Prostate gland (tissue), 2 donors: ENCODE data around the gene KATNB1. TPM values are rescaled to one million over a fixed set of nuclear protein-coding genes. Genes with fewer than 3 reads are reported as not detected.

ENCODE experiments used
- DNase-seq: peaks from one replicate; pipeline ENCODE4 v3.0.0-alpha.2; 2019; ENCODE audit warnings: low spot score
- H3K27ac ChIP-seq, 2 donors: fragments of 200-600 bp; sonication (generic); 2 replicates each; pipeline ENCODE4 v1.5.1; 2017 to 2019
- H3K27me3 ChIP-seq: fragments of 200-600 bp; sonication (generic); replicated peaks from 2 replicates; pipeline ENCODE4 v1.5.1; 2019; ENCODE audit not compliant: insufficient read depth
- H3K36me3 ChIP-seq, 2 donors: fragments of 200-600 bp; sonication (generic); 1 replicate in 1 of 2; 2 replicates in 1 of 2; pipeline versions ENCODE4 v1.5.1 to v1.8.1; 2017 to 2019
- H3K4me1 ChIP-seq: fragments of 200-600 bp; sonication (generic); replicated peaks from 2 replicates; pipeline ENCODE4 v1.5.1; 2019
- H3K4me3 ChIP-seq, 2 donors: fragments of 200-600 bp; sonication (generic); 2 replicates each; pipeline ENCODE4 v1.5.1; 2017 to 2019
- H3K9me3 ChIP-seq: fragments of 200-600 bp; sonication (generic); 2 replicates; pipeline ENCODE4 v1.5.1; 2017
- CTCF ChIP-seq, 4 experiments: fragments of 200-600 bp in 2 of 4; fragments of 450-650 bp in 2 of 4; sonication (generic) in 2 of 4; IDR thresholded peaks; 1 replicate in 3 of 4; 2 replicates in 1 of 4; pipeline ENCODE4 v1.5.1; 2016 to 2019; ENCODE audit warnings: antibody characterized with exemption in 4 of 4, mild to moderate bottlenecking in 2 of 4, moderate library complexity in 2 of 4
- POLR2A ChIP-seq: fragments of 450-650 bp; IDR thresholded peaks from one replicate; pipeline ENCODE4 v1.6.1; 2016; ENCODE audit warnings: antibody characterized with exemption, mild to moderate bottlenecking
- POLR2AphosphoS5 ChIP-seq: sonication (generic); formaldehyde crosslinking; IDR thresholded peaks from one replicate; pipeline ENCODE4 v1.6.1; 2017; ENCODE audit warnings: antibody characterized with exemption
- WGBS: methylation state at CpG from one replicate; pipeline ENCODE4 v1.1.5; 2018; 5-methylcytosine and 5-hydroxymethylcytosine counted together
- intact Hi-C: fragments of 100-400 bp; cut with DNase I; formaldehyde crosslinking; loops from one replicate; pipeline ENCODE4 v1.14.2; 2022
- microRNA-seq: library from miRNA; unstranded; fragments of <30 nt; microRNA quantifications from one replicate; pipeline ENCODE4, GENCODE V29; 2016
- small RNA-seq, 2 donors: library from RNA; depleted of rRNA; stranded (forward); fragments of <200 nt; gene quantifications; one replicate each; pipeline ENCODE3, GENCODE V24; 2016
- total RNA-seq, 2 donors: library from RNA; depleted of rRNA; stranded (reverse); fragments of >200 nt; gene quantifications; one replicate each; pipeline ENCODE4 v1.1.0, GENCODE V29; 2016

Gene KATNB1
- total RNA-seq, 2 donors from 2014 or later: 22.7 to 30.2 TPM

DNA sequence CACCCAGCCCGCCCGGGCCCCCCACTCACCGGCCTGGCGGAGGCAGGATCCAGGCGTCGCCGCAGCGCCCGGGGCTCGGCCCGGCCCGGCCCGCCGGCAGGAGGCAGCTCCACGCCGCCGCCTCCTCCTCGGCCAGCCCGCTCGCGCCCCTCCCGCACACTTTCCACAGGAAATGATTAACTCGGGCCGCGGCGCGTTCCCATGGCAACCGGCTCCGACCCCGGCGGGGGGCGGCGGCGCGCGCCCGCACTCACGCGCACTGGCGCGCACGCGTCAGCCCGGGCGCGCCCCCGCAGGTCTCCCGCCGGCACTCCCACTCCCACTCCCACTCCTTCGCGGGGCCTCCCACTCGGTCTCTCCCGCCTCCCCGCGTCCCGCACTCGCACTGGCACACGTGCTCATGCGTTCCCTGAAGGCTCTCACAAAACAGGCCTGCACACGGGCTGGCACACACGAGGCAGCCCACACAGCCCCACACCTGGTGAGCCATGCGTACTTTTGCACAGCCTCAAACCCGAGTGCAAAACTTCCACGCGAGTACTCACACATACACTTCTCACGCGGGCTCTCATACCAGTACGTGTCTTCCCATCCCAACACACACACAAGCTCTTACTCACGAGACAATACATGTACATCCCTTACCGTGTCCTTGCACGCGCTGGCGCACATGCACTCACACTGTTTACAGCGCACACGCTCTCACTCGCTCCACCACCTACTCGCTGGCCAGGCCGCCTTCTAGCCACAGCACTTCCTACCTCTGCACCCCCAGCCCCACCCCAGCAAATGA, 67.0 kb downstream of the KATNB1 start, which contains the start of gene KIFC3:
Gene KIFC3, minus strand, starts transcription at position 151 of the 793 bp plus-strand sequence. CDS start 4,248 bp downstream, outside the sequence.
- no peaks in the 10 kb centered on the region for H3K27me3 ChIP-seq
- TF ChIP-seq POLR2A: no peak
- peak in 2 of 4 experiments; percentile 27 to 55 for TF ChIP-seq CTCF (IDR thresholded peaks at IDR 0.05)
- peak within 1 kb of the TSS; percentile 43 to 47 for H3K4me3 ChIP-seq
- 10% methylated on average over 59 of the region's 78 CpGs for WGBS
- peak; percentile 52 for DNase-seq
- no peaks in the 10 kb centered on the region for H3K4me1 ChIP-seq
- H3K36me3 ChIP-seq: no peaks in the 10 kb centered on the region
- intact Hi-C loops: loop anchor here (5.0 kb wide), 2 partner anchors 45 to 60 kb away; no protein-coding TSS in a partner anchor
- H3K9me3 ChIP-seq: no peaks in the 10 kb centered on the region
- peak within 1 kb of the TSS; percentile 75 to 77 for H3K27ac ChIP-seq

DNA sequence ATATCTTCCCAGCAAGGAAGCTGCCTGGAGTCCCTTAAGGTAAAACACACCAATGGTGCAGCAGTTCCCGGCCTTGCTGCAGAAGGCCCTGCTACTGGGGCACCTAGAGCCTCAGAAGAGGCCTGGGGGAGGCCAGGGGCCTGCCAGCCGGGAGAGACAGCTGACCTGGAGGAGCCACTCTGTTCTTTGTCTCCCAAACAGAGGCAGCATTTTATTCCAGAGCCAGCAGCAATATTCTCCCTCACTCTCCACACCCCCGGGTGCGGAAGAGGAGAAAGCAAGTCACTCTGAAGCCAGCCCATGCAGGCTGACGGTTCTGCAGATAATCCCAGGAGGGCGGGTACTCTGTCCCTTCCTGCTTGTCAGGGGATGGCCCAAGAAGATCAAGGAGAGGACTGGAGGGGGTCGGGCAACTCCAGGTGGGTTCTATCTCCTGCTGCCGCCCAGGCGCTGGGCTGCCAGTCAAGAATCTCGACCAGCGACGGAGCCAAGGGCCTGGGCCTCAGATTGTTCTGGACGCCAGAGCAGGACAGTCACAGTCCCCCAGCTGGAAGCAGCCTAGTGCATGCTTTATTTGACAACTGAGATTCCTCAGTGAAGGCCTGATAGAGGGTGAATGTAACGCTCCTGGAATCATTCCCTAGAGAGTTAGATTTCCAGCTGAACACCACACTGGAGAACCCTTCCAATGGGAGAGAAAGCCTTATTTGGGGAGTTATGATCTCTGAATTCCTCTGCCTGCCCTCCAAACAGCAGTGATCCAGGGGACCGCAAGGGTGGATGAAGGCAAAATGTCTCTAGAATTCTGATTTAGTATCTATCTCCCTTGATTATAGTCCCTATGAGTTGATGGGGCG, 67.8 kb downstream of the KATNB1 start:
- Histone ChIP-seq H3K4me3 (no peak overlapping the region), H3K4me1 (no peaks in the 10 kb centered on the region), H3K9me3 (no peaks in the 10 kb centered on the region), H3K27ac (peak overlapping the region; percentile 44 to 77), H3K27me3 (no peaks in the 10 kb centered on the region), H3K36me3 (no peaks in the 10 kb centered on the region)
- intact Hi-C loops: loop anchor here (5.0 kb wide), 2 partner anchors 46 to 59 kb away; no protein-coding TSS in a partner anchor
- WGBS: 52% methylated on average over 16 of the region's 16 CpGs
- no peak for TF ChIP-seq CTCF (IDR thresholded peaks at IDR 0.05)
- TF ChIP-seq POLR2AphosphoS5: no peak
- TF ChIP-seq POLR2A: no peak
- no peak for DNase-seq

- no peaks in the 10 kb centered on the region for H3K4me1 ChIP-seq
- 62% methylated on average over 5 of the region's 5 CpGs for WGBS
- peak overlapping the region; percentile 44 to 77 for H3K27ac ChIP-seq
- H3K9me3 ChIP-seq: no peaks in the 10 kb centered on the region
- no peaks in the 10 kb centered on the region for H3K36me3 ChIP-seq
- no peak for TF ChIP-seq POLR2AphosphoS5
- no peak for TF ChIP-seq CTCF (IDR thresholded peaks at IDR 0.05)
- TF ChIP-seq POLR2A: no peak
- H3K27me3 ChIP-seq: no peaks in the 10 kb centered on the region
- intact Hi-C loops: loop anchor here (5.0 kb wide), 2 partner anchors 47 to 58 kb away; no protein-coding TSS in a partner anchor
- no peak for DNase-seq
- no peak overlapping the region for H3K4me3 ChIP-seq
Observed at GRCh38 chr16:57804111-57804837, 68.7 kb downstream of the KATNB1 start.

DNA sequence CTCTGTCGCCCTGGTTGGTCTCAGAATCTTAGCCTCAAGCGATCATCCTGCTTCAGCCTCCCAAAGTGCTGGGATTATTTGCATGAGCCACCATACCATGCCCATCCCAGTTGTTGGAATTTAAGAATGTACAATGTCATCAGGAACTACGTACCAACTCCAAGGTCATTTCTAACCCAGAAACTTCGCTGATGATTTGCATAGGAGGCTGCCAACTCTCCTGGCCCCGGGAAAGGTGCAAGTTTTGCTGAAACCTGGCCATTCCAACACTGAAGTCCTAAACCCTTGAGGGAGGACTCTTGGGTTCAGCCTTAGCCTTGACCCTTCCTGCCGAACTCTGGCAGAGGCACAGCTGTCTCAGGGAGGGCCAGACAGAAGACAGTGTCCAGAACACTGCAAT, 69.6 kb downstream of the KATNB1 start:
- Histone ChIP-seq H3K9me3 (no peaks in the 10 kb centered on the region), H3K4me1 (no peaks in the 10 kb centered on the region), H3K4me3 (no peak overlapping the region), H3K27ac (no peak overlapping the region), H3K36me3 (no peaks in the 10 kb centered on the region), H3K27me3 (no peaks in the 10 kb centered on the region)
- TF ChIP-seq POLR2AphosphoS5: no peak
- no peak for TF ChIP-seq POLR2A
- no peak for TF ChIP-seq CTCF (IDR thresholded peaks at IDR 0.05)
- intact Hi-C loops: no loop called here
- DNase-seq: no peak
- WGBS: 92% methylated on average over 6 of the region's 6 CpGs

Small RNA genes lying within 50 kb of the gene (microRNA-seq; reads per million reads assigned to microRNA genes)
- gene MIR6772: not detected

Small RNA genes lying within 50 kb of the gene (small RNA-seq; reads per million reads assigned to genes)
- 0 to 0.56 reads per million in 2 donors for gene MIR6772

Other genes starting within 250 kb of the KATNB1 start
- 10 to 100 TPM; 26.3 to 55.4 TPM for gene DOK4, start 249.3 kb upstream of the KATNB1 start, total RNA-seq
- 10 to 100 TPM; 22.5 to 26.8 TPM for gene CCDC102A, start 199.2 kb upstream of the KATNB1 start, total RNA-seq
- gene ADGRG5, start 193.1 kb upstream of the KATNB1 start, total RNA-seq: 1 to 10 TPM in 1 of 2 donors, under 1 TPM in 1; 0.27 to 3.3 TPM
- 100 to 1,000 TPM in 1 of 2 donors, 10 to 100 TPM in 1; 78.5 to 347 TPM for gene ADGRG1, start 107.1 kb upstream of the KATNB1 start, total RNA-seq
- not detected for gene ADGRG3, start 67.5 kb upstream of the KATNB1 start, total RNA-seq
- gene DRC7, start 41.0 kb upstream of the KATNB1 start, total RNA-seq: 1 to 10 TPM in 1 of 2 donors, not detected in 1; 5.5 TPM
- gene KIFC3, start 66.7 kb downstream of the KATNB1 start, total RNA-seq: 10 to 100 TPM; 16.3 to 79.5 TPM
- gene CNGB1, start 235.4 kb downstream of the KATNB1 start, total RNA-seq: under 1 TPM in 1 of 2 donors, not detected in 1; 0.34 TPM